ENCODE measurements around the gene GSTA5. TPM values are rescaled to one million over a fixed set of nuclear protein-coding genes. Genes with fewer than 3 reads are reported as not detected.
A peak's percentile ranks its signal among the peaks of the same experiment; 100 is the strongest.

GSTA5 gene
- total and polyA plus RNA-seq, 4 donors: 0.09 to 0.22 TPM; not detected in 2

- no peak for TF ChIP-seq CTCF (IDR thresholded peaks at IDR 0.05; ENCODE audit: control extremely low read depth, extremely low read depth)
- H3K9ac ChIP-seq (ENCODE audit: insufficient read depth in 1 of 2, low read length in 2 of 2): no peak overlapping the region
- WGBS, 2 donors: 81 to 88% methylated on average over 3 of the region's 3 CpGs
- H3K4me3 ChIP-seq: no peak overlapping the region
- no peaks in the 10 kb centered on the region for H3K9me3 ChIP-seq (ENCODE audit: control insufficient read depth in 4 of 4, insufficient read depth in 3 of 4, low read length in 3 of 4)
- peaks cover 0 to 15% (median 2%) of the 10 kb centered on the region in 5 donors for H3K4me1 ChIP-seq (ENCODE audit: control insufficient read depth in 5 of 5, insufficient read depth in 5 of 5, low read length in 5 of 5)
- no peaks in the 10 kb centered on the region for H3K36me3 ChIP-seq (ENCODE audit: control insufficient read depth in 4 of 4, insufficient read depth in 4 of 4, low read length in 4 of 4)
- no peaks in the 10 kb centered on the region for H3K27me3 ChIP-seq (ENCODE audit: control insufficient read depth in 3 of 3, insufficient read depth in 3 of 3, low read length in 2 of 3)
- H3K27ac ChIP-seq (ENCODE audit: low read depth in 1 of 2, low read length in 1 of 2): no peak overlapping the region
- DNase-seq (no peak), ATAC-seq (ENCODE audit: insufficient read depth, low FRiP score) (no peak)
Measured at GRCh38 chr6:52877168-52877567, 36.6 kb upstream of the GSTA5 start.

- peak in 2 of 3 donors; percentile 21 to 55 for DNase-seq
Measured at GRCh38 chr6:52876056-52876787, 35.6 kb upstream of the GSTA5 start.

GRCh38 chr6:52872031-52872430 is 31.4 kb upstream of the GSTA5 start:
- no peak for ATAC-seq (ENCODE audit: insufficient read depth, low FRiP score)
- Histone ChIP-seq H3K4me1 (ENCODE audit: control insufficient read depth in 5 of 5, insufficient read depth in 5 of 5, low read length in 5 of 5) (peaks cover 0 to 33% (median 6%) of the 10 kb centered on the region in 5 donors), H3K9me3 (ENCODE audit: control insufficient read depth in 4 of 4, insufficient read depth in 3 of 4, low read length in 3 of 4) (no peaks in the 10 kb centered on the region), H3K27me3 (ENCODE audit: control insufficient read depth in 3 of 3, insufficient read depth in 3 of 3, low read length in 2 of 3) (no peaks in the 10 kb centered on the region), H3K27ac (ENCODE audit: low read depth in 1 of 2, low read length in 1 of 2) (no peak overlapping the region), H3K36me3 (ENCODE audit: control insufficient read depth in 4 of 4, insufficient read depth in 4 of 4, low read length in 4 of 4) (no peaks in the 10 kb centered on the region), H3K4me3 (no peak overlapping the region), H3K9ac (ENCODE audit: insufficient read depth in 1 of 2, low read length in 2 of 2) (no peak overlapping the region)
- 39 to 69% methylated on average over 4 of the region's 4 CpGs for WGBS, 2 donors
- DNase-seq: peak in 1 of 3 donors; percentile 42
- no peak for TF ChIP-seq CTCF (IDR thresholded peaks at IDR 0.05; ENCODE audit: control extremely low read depth, extremely low read depth)

More at GRCh38 chr6:52876056-52876787, 35.6 kb upstream of the GSTA5 start:
- Histone ChIP-seq H3K4me1 (ENCODE audit: control insufficient read depth in 5 of 5, insufficient read depth in 5 of 5, low read length in 5 of 5) (peaks cover 0 to 23% (median 6%) of the 10 kb centered on the region in 5 donors), H3K27me3 (ENCODE audit: control insufficient read depth in 3 of 3, insufficient read depth in 3 of 3, low read length in 2 of 3) (no peaks in the 10 kb centered on the region), H3K4me3 (no peak overlapping the region), H3K27ac (ENCODE audit: low read depth in 1 of 2, low read length in 1 of 2) (no peak overlapping the region), H3K9me3 (ENCODE audit: control insufficient read depth in 4 of 4, insufficient read depth in 3 of 4, low read length in 3 of 4) (no peaks in the 10 kb centered on the region), H3K9ac (ENCODE audit: insufficient read depth in 1 of 2, low read length in 2 of 2) (no peak overlapping the region), H3K36me3 (ENCODE audit: control insufficient read depth in 4 of 4, insufficient read depth in 4 of 4, low read length in 4 of 4) (no peaks in the 10 kb centered on the region)
- no peak for TF ChIP-seq CTCF (IDR thresholded peaks at IDR 0.05; ENCODE audit: control extremely low read depth, extremely low read depth)
- ATAC-seq (ENCODE audit: insufficient read depth, low FRiP score): no peak
- WGBS, 2 donors: 87 to 90% methylated on average over 7 of the region's 7 CpGs

Measured in lung (tissue), 12 donors.